Measurements from ENCODE around the gene JUN.

The JUN gene

DNA sequence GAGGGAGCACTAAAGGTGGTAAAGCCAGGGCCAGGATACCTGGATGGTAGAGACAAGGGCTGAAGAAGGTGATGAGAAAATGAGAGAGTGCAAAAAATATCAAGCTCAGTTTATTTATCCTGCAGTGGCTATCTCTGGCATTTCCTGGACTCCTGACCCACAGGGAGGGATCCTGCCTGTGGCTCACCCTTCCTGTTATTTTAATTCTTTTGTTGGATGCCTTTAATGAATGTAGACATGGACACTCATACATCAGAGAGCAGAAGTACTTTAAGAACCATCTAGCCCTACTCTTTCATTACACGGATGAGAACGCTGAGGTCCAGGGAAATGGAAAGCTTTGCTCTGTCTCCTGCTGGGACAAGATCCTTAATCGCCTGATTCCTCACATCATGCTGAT, 20.6 kb downstream of the JUN start:
- DNase-seq: no peak
- H3K4me1 ChIP-seq: no peaks in the 10 kb centered on the region
- H3K36me3 ChIP-seq: no peaks in the 10 kb centered on the region
- no peak overlapping the region for H3K4me3 ChIP-seq (ENCODE audit: low read depth, low read length)
- TF ChIP-seq, protein P1, sequence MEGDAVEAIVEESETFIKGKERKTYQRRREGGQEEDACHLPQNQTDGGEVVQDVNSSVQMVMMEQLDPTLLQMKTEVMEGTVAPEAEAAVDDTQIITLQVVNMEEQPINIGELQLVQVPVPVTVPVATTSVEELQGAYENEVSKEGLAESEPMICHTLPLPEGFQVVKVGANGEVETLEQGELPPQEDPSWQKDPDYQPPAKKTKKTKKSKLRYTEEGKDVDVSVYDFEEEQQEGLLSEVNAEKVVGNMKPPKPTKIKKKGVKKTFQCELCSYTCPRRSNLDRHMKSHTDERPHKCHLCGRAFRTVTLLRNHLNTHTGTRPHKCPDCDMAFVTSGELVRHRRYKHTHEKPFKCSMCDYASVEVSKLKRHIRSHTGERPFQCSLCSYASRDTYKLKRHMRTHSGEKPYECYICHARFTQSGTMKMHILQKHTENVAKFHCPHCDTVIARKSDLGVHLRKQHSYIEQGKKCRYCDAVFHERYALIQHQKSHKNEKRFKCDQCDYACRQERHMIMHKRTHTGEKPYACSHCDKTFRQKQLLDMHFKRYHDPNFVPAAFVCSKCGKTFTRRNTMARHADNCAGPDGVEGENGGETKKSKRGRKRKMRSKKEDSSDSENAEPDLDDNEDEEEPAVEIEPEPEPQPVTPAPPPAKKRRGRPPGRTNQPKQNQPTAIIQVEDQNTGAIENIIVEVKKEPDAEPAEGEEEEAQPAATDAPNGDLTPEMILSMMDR (IDR thresholded peaks at IDR 0.05; ENCODE audit: low read depth, low read length): no peak
- H3K27me3 ChIP-seq: no peaks in the 10 kb centered on the region
- no peaks in the 10 kb centered on the region for H3K9me3 ChIP-seq

DNA sequence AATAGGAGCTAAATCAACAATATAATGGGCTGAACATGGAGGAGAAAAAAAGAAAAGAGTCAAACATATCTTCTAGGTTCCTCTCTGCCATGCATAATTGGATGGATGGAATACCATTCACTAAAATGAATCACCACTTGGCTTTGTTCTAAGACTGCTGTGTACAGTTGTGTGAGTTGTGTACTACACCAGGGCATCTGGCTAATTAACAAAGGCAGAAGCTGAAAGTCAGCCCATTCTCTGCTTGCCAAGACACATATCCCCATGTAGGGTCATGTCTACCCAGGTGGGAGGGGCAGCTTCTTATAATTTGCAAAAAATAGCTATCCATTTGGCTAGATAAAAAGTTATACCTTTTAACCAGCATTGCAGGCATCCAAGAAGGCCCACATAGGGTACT, 21.0 kb downstream of the JUN start:
- Histone ChIP-seq H3K9me3 (no peaks in the 10 kb centered on the region), H3K4me3 (ENCODE audit: low read depth, low read length) (no peak overlapping the region), H3K27me3 (no peaks in the 10 kb centered on the region), H3K36me3 (no peaks in the 10 kb centered on the region), H3K4me1 (no peaks in the 10 kb centered on the region)
- TF ChIP-seq, protein P1 (IDR thresholded peaks at IDR 0.05; ENCODE audit: low read depth, low read length): no peak
- no peak for DNase-seq

GRCh38 chr1:58755468-58755872, 28.4 kb downstream of the JUN start:
- TF ChIP-seq, protein P1 (IDR thresholded peaks at IDR 0.05; ENCODE audit: low read depth, low read length): no peak
- Histone ChIP-seq H3K9me3 (no peaks in the 10 kb centered on the region), H3K4me1 (no peaks in the 10 kb centered on the region), H3K27me3 (no peaks in the 10 kb centered on the region), H3K4me3 (ENCODE audit: low read depth, low read length) (no peak overlapping the region), H3K36me3 (no peaks in the 10 kb centered on the region)
- peak; percentile 15 for DNase-seq

- DNase-seq: no peak
- H3K9me3 ChIP-seq: no peaks in the 10 kb centered on the region
- no peak overlapping the region for H3K4me3 ChIP-seq (ENCODE audit: low read depth, low read length)
- H3K36me3 ChIP-seq: no peaks in the 10 kb centered on the region
- TF ChIP-seq, protein P1 (IDR thresholded peaks at IDR 0.05; ENCODE audit: low read depth, low read length): no peak
- no peaks in the 10 kb centered on the region for H3K4me1 ChIP-seq
- H3K27me3 ChIP-seq: no peaks in the 10 kb centered on the region
Observed at GRCh38 chr1:58754683-58755467, 29.0 kb downstream of the JUN start.

DNA sequence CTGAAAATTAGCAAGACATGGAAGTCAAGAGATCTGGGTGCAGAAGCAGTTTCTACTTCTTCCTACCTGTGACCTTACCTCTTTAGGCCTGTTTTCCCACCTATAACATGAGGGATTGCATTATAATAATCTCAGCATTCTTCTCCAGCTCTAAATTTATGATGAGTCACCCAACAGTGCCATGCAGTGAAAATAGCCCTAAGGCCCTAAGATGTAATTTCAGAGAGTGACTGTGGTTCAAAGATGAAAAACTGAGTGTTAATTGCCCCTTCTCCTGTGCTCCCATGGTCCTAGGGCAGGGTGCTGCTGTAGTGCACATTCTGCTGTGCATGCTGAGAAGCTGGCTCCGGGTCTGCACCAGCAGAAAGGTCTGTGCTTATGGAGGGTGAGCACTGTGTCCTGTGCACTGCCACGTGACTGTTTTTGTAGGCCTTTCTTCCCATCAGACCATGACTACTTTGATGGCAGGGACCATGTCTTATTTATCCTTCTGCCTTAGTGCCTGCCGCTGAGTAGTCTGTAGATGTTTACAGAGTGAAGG, 29.7 kb downstream of the JUN start:
- Histone ChIP-seq H3K4me3 (ENCODE audit: low read depth, low read length) (no peak overlapping the region), H3K36me3 (no peaks in the 10 kb centered on the region), H3K9me3 (no peaks in the 10 kb centered on the region), H3K4me1 (no peaks in the 10 kb centered on the region), H3K27me3 (no peaks in the 10 kb centered on the region)
- TF ChIP-seq, protein P1 (IDR thresholded peaks at IDR 0.05; ENCODE audit: low read depth, low read length): no peak
- DNase-seq: no peak

GRCh38 chr1:58753431-58753866, 30.4 kb downstream of the JUN start:
- Histone ChIP-seq H3K9me3 (no peaks in the 10 kb centered on the region), H3K4me1 (no peaks in the 10 kb centered on the region), H3K4me3 (ENCODE audit: low read depth, low read length) (no peak overlapping the region), H3K36me3 (no peaks in the 10 kb centered on the region), H3K27me3 (no peaks in the 10 kb centered on the region)
- DNase-seq: no peak
- TF ChIP-seq, protein P1 (IDR thresholded peaks at IDR 0.05; ENCODE audit: low read depth, low read length): no peak

Data from BE2C (cell line).